GM18517 (cell line): ENCODE results near the gene MBP.

Source experiments
- ATAC-seq: cut with Tn5 transposase; IDR thresholded peaks from one replicate; pipeline ENCODE4 v1.9.1; 2021; ENCODE audit warnings: mild to moderate bottlenecking, moderate library complexity; ENCODE audit not compliant: unreplicated experiment

The MBP gene

DNA sequence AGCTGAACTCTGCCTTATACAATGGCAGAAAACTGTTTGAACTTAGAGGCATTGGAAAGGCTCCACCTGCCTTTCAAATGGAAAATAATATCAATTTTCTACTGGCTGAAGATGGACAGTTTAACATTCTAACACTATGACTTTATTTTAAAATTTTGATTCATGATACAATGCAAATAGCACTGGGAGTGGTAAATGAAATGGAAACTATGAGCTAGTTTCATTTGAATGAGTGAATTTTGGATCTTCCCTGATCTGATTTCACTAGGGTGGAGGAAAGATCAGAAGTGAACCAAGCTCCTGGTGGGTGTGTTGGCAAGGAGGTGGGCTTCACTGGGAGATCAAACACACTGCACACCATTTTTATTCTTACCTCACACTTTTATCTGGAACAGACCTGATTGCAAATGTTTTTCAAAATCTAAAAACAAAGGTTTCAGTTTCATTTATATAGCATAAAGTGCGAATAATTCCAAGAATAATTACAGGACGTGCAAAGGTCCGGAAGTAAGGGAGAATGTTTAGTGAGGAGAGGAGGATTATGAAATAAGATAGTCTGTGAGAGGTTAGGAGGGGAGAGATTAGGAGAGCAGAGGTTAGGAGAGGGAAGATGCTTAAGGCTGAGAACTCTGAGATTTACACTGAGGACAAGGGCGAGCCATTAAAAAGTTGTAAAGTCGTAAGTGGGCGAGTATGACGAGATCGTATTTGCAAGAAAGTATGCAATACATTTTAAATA is 18.6 kb upstream of the MBP start:
- ATAC-seq, result no peak

DNA sequence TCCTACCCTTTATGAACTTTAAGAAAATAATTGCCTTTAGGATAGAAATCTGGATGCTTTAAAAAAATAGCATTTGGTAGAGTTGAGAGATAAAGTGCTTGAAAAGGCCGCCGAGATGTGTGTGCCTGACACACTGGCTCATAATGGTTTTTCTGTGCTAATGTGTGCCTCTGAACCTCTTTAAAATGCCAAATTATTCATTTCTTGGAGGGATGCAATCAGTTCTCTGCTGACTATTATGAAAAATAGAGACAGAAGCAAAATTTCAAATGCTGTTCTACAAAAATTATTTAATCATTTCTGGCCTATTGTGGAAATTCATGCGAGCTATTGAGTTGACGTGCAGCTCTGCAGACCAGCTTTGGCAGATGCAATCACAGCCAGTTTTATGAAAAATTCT is 18.0 kb upstream of the MBP start:
- ATAC-seq, result no peak

GRCh38 chr18:77148289-77148688 is 15.7 kb upstream of the MBP start:
- ATAC-seq, result no peak

- ATAC-seq, result no peak
Observed at GRCh38 chr18:77147418-77147852, 14.9 kb upstream of the MBP start.

- no peak for ATAC-seq
Observed at GRCh38 chr18:77146249-77147080, 13.9 kb upstream of the MBP start.

DNA sequence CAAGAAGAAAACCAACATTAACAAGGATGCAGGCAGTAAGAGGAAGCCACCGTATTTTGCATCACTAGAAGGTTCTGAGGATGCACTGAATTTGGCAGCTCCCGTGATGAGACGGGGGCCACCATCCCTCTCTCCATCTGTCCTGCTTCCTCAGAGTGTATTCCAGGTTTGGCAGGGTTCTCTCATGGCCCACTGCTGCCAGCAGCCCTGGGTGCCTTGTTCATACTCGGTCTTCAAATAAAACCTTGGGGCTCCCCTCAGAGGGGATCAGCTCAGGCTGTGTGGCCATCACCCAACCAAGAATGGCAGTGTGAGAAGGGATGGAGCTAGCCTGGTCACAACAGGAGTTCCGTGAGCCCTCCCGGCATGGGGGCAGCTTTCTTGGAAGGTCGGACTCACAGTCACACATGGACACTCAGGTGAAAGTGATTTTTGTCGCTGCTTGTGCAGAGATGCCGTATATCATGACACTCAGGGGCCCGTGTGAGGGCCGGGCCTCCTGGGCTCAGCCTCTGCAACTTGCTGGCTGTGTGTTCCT is 12.8 kb upstream of the MBP start:
- ATAC-seq, result no peak

DNA sequence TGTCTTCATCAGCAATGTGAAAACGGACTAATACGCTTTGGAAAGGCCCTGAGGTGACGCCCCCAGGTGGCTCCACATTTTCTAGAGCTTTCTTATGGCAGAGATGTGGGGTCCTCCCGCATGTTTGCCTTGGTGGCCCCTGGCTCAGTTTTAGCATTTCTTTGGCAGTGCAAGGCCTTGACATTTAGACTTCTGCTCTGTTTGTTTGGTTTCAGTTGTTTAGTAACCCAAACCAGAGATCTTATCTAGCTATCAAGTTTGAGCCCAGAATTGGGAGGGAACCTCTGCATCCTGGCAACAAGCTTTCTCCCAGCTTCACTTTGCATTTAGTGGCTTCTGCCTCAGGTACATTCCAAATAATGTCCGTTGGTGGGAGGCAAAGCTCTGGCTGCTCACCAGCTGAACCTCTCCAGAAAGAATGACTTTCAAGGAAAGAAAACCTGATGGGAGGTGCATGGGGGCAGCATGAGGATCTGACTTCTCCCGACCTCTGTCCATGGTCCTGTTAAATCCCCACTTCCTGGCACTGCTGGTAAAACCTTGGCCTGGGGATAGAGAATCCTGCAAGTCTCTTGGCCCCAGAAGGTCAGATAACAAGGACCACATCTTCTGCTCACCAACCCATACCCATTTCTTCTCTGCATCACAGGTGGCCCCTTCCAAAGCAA is 12.0 kb upstream of the MBP start:
- ATAC-seq, result no peak

DNA sequence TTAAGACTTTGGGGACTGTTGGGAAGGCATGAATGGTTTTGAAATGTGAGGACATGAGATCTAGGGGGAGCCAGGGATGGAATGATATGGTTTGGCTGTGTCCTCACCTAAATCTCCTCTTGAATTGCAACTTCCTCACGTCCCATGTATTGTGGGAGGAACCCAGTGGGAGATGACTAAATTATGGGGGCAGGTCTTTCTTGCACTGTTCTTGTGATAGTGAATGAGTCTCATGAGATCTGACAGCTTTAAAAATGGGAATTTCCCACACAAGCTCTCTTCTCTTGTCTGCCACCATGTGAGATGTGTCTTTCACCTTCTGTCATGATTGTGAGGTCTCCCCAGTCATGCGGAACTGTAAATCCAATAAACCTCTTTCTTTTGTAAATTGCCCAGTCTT is 11.5 kb upstream of the MBP start:
- no peak for ATAC-seq

- no peak for ATAC-seq
Observed at GRCh38 chr18:77143196-77143595, 10.6 kb upstream of the MBP start.

DNA sequence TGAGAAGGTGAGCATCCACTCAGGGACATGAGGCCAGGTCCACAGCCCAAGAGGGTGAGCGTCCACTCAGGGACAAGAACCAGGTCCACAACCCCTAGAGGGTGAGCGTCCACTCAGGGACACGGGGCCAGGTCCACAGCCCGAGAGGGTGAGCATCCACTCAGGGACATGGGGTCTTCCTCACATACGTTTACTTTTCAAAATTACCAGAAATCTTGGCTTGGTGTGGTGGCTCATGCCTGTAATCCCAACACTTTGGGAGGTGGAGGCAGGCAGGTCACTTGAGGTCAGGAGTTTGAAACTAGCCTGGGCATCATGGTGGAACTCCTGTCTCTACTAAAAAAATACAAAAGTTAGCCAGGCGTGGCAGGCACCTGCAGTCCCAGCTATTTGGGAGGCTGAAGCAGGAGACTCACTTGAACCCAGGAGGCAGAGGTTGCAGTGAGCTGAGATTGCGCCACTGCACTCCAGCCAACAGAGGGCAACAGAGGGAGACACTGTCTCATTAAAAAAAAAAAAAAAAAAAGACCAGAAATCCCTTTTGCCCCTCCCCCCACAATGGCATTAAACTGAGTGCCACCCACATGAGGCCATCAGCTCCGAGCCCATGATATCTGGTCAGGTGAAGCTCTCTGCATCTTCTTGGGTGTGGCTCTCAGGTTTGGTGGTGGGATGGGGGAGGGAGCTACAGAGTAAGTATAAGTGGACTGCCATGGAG is 9.0 kb upstream of the MBP start:
- no peak for ATAC-seq

DNA sequence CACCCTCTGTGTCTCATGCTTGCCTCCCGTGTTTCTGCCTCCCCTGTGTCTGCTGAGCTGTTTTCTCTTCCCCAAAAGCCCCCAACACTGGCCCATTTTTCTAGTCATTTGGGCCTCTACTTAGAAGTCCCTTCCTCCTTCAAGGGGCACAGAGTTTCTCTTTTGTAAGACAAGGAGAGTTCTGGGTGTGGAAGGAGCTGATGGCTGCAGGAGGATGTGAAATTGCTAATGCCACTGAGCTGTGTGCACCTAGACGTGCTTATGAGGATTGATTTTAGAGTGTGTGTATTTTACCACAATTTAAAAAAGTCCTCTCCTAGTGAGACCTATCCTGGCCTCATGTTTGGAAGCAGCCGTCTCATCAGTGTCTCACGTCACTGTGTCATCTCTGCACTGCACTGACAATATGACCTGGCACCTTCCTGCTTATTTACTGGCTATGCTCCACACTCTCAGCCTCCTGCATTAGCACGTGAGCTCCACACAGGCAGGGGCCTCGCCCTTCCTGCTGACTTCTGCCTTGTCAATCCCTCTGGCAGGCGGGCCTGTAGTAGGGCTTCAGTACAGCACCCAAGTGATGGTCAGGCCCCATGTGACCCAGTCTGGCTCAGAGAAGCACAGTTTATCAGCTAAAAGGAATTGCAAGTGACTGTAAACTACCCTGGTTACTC is 8.0 kb upstream of the MBP start:
- ATAC-seq, result no peak

DNA sequence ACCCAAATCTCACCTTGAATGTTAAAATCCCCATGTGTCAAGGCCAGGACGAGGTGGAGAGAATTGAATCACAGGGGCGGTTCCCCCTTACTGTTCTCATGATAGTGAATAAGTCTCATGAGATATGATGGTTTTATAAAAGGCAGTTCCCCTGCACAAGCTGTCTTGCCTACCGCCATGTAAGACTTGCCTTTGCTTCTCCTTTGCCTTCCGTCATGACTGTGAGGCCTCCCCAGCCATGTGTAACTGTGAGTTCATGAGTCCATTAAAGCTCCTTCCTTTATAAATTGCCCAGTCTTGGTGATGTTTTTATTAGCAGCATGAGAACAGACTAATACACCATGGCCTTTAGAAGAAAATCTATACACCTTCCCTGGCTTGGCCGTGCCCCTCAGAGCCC is 7.4 kb upstream of the MBP start:
- no peak for ATAC-seq

DNA sequence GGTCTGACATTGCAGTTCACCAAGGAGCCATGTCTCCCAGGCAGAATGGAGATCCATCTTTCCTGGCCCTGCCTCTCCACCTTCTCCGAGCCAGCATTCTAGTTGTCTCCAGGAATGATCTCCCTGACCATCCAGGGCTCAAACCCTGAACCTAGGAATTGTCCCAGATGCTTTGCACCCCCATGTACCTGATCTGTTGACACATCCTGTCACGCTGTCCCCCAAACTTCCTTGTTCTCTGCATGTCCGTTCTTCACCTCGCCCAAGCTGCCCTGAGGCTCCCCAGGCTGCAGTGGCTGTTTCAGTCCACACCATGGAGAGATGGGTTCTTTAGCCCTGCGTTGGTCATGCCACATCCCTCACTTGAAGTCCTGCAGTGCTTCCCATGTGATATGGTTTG is 7.0 kb upstream of the MBP start:
- no peak for ATAC-seq

DNA sequence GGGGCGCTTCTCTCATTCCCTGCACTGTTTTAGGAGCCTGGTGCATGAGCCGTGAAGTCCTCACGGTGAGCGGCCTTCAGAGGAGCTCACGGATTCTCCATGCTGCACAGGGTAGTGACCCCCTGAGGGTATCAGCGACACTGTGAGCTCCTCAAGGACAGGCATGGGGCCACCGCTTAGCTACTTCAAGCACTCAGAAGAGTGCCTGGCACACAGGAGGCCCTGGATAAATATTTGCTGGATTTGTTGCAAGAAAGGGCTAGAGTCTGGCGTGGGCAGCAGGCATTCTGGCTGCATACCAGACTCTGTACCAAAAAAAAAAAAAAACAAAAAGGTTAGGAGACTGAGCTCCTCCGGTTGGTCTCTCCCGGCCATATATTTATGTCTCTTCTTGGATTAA is 5.7 kb upstream of the MBP start:
- ATAC-seq, result no peak

GRCh38 chr18:77137851-77138250 is 5.3 kb upstream of the MBP start:
- ATAC-seq, result no peak

GRCh38 chr18:77136871-77137665 is 4.5 kb upstream of the MBP start:
- ATAC-seq, result no peak

DNA sequence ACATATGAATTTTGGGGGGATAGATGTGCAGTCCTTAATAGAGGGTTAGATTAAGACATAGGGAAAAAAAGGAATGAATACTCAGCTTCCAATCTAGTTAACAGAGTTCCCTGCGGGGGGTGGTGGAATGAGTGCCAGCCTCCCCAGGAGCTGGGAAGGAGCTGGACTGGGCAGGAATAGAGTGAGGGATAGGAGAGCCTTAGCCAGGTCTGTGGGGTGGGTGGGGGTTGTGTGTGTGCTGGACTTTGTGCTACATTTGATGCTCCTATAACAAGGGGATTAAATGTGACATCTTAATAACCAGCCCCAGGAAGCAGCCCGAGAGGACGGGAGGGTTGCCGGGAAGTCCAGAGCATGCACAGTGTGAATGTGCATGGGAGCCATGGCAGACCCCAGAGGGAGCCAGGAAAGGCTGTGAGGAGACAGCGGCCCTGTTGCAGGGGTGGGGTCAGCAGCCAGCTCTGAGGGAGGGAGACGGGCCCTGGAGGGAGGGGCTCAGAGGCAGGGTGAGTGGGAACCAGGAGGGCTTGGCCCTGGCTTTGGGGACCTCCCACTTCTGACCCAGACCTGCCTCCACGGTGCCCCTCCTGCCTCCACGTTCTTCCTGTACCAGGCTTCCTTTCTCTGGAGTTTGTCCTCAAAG is 3.6 kb upstream of the MBP start:
- no peak for ATAC-seq

- no peak for ATAC-seq
Observed at GRCh38 chr18:77135339-77136075, 2.9 kb upstream of the MBP start.
